ENCODE data around the gene CORO6. TPM values are rescaled to one million over a fixed set of nuclear protein-coding genes. Genes with fewer than 3 reads are reported as not detected.

The CORO6 gene
- total and polyA plus RNA-seq, 10 of the 15 experiments (the other 5 are each of a cell fraction or from before 2014, with no cell fraction given) = 0.26 to 5.0 (median 1.7) TPM; not detected in 1

DNA sequence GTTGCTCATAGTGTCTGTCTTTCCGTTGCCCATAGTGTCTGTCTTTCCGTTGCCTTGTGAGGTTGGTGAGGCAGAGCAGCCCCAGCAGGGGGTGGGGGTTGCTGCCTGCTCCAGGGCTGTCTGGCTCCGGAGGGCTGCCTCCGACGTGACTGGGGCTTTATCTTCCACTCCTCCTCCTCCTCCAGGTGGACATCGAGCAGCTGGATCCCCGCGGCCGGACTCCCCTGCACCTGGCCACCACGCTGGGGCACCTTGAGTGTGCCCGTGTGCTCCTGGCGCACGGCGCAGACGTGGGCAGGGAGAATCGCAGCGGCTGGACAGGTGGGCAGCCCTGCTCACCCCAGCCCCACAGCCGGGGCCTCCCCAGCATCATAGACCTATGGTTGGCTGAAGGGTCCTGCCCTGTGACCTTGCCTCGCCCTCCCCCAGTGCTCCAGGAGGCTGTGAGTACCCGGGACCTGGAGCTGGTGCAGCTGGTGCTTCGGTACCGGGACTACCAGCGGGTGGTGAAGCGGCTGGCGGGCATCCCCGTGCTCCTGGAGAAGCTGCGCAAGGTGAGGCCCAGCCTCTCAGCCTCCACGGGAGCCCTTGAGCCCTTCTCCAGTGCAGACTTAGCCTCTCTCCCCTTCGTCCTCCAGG, 15.0 kb downstream of the CORO6 start (continued):
- no peak for TF ChIP-seq JUND (IDR thresholded peaks at IDR 0.05; ENCODE audit: low read depth, low read length)
- TF ChIP-seq DPF2 (IDR thresholded peaks at IDR 0.05) = no peak
- TF ChIP-seq STAT3 (IDR thresholded peaks at IDR 0.05; ENCODE audit: low read depth, low read length) = no peak
- TF ChIP-seq ETV6 (conservative IDR thresholded peaks at IDR 0.05 in 1 of 2, IDR thresholded peaks at IDR 0.05 in 1 of 2; ENCODE audit: borderline replicate concordance in 1 of 2, low read depth in 1 of 2) = no peak

DNA sequence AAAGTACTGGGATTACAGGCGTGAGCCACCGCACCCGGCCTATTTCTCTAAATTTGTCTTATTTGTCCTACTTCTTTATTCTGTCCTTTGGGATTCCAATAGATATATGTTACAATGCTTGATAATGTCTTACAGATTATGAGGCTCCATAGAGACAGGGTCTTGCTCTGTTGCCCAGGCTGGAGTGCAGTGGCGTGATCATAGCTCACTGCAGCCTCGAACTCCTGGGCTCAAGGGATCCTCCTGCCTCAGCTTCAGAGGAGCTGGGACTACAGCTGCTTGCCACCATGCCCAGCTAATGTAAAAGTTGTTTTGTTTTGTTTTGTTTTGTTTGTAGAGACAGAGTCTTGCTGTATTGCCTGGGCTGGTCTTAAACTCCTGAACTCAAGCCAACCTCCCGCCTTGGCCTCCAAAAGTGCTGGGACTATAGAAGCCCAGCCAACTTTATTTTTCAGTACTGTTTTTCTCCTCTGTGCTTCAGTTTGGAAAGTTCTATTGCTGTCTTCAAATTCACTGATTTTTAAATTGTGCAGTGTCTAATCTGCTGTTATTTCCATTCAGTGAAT, 19.5 kb downstream of the CORO6 start:
- no peak overlapping the region for H3K4me3 ChIP-seq
- POLR2A ChIA-PET = no interaction called here
- no peak for TF ChIP-seq POLR2AphosphoS5 (IDR thresholded peaks at IDR 0.05; ENCODE audit: low read length)
- TF ChIP-seq, protein P1, sequence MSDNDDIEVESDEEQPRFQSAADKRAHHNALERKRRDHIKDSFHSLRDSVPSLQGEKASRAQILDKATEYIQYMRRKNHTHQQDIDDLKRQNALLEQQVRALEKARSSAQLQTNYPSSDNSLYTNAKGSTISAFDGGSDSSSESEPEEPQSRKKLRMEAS (IDR thresholded peaks at IDR 0.05; ENCODE audit: low read depth, low read length) = no peak
- TF ChIP-seq ZNF24 (IDR thresholded peaks at IDR 0.05) = no peak
- TF ChIP-seq ZNF217 (IDR thresholded peaks at IDR 0.05) = no peak
- TF ChIP-seq, protein P2, sequence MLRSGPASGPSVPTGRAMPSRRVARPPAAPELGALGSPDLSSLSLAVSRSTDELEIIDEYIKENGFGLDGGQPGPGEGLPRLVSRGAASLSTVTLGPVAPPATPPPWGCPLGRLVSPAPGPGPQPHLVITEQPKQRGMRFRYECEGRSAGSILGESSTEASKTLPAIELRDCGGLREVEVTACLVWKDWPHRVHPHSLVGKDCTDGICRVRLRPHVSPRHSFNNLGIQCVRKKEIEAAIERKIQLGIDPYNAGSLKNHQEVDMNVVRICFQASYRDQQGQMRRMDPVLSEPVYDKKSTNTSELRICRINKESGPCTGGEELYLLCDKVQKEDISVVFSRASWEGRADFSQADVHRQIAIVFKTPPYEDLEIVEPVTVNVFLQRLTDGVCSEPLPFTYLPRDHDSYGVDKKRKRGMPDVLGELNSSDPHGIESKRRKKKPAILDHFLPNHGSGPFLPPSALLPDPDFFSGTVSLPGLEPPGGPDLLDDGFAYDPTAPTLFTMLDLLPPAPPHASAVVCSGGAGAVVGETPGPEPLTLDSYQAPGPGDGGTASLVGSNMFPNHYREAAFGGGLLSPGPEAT (IDR thresholded peaks at IDR 0.05; ENCODE audit: low read depth) = no peak
- TF ChIP-seq, protein P3, sequence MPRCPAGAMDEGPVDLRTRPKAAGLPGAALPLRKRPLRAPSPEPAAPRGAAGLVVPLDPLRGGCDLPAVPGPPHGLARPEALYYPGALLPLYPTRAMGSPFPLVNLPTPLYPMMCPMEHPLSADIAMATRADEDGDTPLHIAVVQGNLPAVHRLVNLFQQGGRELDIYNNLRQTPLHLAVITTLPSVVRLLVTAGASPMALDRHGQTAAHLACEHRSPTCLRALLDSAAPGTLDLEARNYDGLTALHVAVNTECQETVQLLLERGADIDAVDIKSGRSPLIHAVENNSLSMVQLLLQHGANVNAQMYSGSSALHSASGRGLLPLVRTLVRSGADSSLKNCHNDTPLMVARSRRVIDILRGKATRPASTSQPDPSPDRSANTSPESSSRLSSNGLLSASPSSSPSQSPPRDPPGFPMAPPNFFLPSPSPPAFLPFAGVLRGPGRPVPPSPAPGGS (IDR thresholded peaks at IDR 0.05; ENCODE audit: borderline replicate concordance, insufficient read depth, low read depth, low read length, poor library complexity, severe bottlenecking) = no peak
- TF ChIP-seq RELA (IDR thresholded peaks at IDR 0.05; ENCODE audit: borderline replicate concordance, partially characterized antibody) = no peak
- TF ChIP-seq BCL11A (IDR thresholded peaks at IDR 0.05; ENCODE audit: low read depth, low read length) = no peak
- TF ChIP-seq, protein P4, sequence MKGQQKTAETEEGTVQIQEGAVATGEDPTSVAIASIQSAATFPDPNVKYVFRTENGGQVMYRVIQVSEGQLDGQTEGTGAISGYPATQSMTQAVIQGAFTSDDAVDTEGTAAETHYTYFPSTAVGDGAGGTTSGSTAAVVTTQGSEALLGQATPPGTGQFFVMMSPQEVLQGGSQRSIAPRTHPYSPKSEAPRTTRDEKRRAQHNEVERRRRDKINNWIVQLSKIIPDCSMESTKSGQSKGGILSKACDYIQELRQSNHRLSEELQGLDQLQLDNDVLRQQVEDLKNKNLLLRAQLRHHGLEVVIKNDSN (IDR thresholded peaks at IDR 0.05; ENCODE audit: borderline replicate concordance, extremely low read length, insufficient read depth, low read depth, low read length) = no peak
- TF ChIP-seq RCOR1 (conservative IDR thresholded peaks at IDR 0.05; ENCODE audit: low read depth, low read length) = no peak
- TF ChIP-seq, protein P5, sequence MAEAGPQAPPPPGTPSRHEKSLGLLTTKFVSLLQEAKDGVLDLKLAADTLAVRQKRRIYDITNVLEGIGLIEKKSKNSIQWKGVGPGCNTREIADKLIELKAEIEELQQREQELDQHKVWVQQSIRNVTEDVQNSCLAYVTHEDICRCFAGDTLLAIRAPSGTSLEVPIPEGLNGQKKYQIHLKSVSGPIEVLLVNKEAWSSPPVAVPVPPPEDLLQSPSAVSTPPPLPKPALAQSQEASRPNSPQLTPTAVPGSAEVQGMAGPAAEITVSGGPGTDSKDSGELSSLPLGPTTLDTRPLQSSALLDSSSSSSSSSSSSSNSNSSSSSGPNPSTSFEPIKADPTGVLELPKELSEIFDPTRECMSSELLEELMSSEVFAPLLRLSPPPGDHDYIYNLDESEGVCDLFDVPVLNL (IDR thresholded peaks at IDR 0.05; ENCODE audit: low read depth, low read length) = no peak
- no peak for TF ChIP-seq FOS (IDR thresholded peaks at IDR 0.05; ENCODE audit: borderline replicate concordance, extremely low read depth, insufficient read length)
- no peak for TF ChIP-seq NR2F1 (conservative IDR thresholded peaks at IDR 0.05)
- peaks cover 11% of the 10 kb centered on the region for H3K4me1 ChIP-seq (ENCODE audit: control insufficient read depth, insufficient read depth, low read length)
- WGBS (ENCODE audit: insufficient coverage, insufficient replicate concordance, low lambda C conversion rate, missing lambda C conversion rate) = 75% methylated on average over 6 of the region's 6 CpGs
- no peak overlapping the region for H3K4me2 ChIP-seq (ENCODE audit: control insufficient read depth, insufficient read depth)
- no peak for FAIRE-seq
- CTCF ChIA-PET = interaction anchor here (0.7 kb wide), 1 partner anchor 23 kb away, joined by 3 read pairs; no protein-coding TSS in a partner anchor
- H3K9ac ChIP-seq (ENCODE audit: control insufficient read depth, insufficient read depth, low read length) = no peak overlapping the region
- intact Hi-C loops (cut with micrococcal nuclease; ENCODE audit: unreplicated experiment) = no loop called here
- in situ Hi-C loops (cut with MboI) = no loop called here
- H4K20me1 ChIP-seq (ENCODE audit: control insufficient read depth, insufficient read depth) = no peaks in the 10 kb centered on the region
- H3K79me2 ChIP-seq (ENCODE audit: control insufficient read depth, insufficient read depth, low read length) = no peaks in the 10 kb centered on the region
- no peak overlapping the region for H3K27ac ChIP-seq (ENCODE audit: control insufficient read depth, insufficient read depth)
- DNase-seq (ENCODE audit: low read depth, low spot score) = no peak
- no peaks in the 10 kb centered on the region for H3K27me3 ChIP-seq (replicated peaks in 1 of 2; ENCODE audit: control insufficient read depth in 2 of 2, insufficient read depth in 2 of 2, low read length in 1 of 2)
- H3K9me3 ChIP-seq (replicated peaks; ENCODE audit: control insufficient read depth, insufficient read depth, low read length) = no peaks in the 10 kb centered on the region
- RAD21 ChIA-PET (ENCODE audit: unreplicated experiment) = no interaction called here
- BruUV-seq (replicated peaks) = no TSS peak
- no peak for ATAC-seq
- SMC1A ChIA-PET (ENCODE audit: uncharacterized antibody, unreplicated experiment) = no interaction called here
- no peak overlapping the region for H2AFZ ChIP-seq (ENCODE audit: control insufficient read depth, low read depth, low read length)
- no peaks in the 10 kb centered on the region for H3K36me3 ChIP-seq (ENCODE audit: control insufficient read depth in 2 of 2, insufficient read depth in 2 of 2, low read length in 1 of 2)
